DMS114 treated with DMSO at 0.1 percent for 48 hours (cell line): ENCODE data around the gene PIK3AP1.
"Not testable (repeated sequence)": the region's sequence is repeated elsewhere in the genome, so short reads cannot be mapped to it uniquely, and the experiment has no call there.

ENCODE experiments used
- DNase-seq: peaks from one replicate; lab custom pipeline; 2025; ENCODE audit not compliant: unreplicated experiment; lab: John Stamatoyannopoulos, UW

Gene PIK3AP1

GRCh38 chr10:96696845-96697425, 23.4 kb downstream of the PIK3AP1 start:
- DNase-seq = no peak

DNA sequence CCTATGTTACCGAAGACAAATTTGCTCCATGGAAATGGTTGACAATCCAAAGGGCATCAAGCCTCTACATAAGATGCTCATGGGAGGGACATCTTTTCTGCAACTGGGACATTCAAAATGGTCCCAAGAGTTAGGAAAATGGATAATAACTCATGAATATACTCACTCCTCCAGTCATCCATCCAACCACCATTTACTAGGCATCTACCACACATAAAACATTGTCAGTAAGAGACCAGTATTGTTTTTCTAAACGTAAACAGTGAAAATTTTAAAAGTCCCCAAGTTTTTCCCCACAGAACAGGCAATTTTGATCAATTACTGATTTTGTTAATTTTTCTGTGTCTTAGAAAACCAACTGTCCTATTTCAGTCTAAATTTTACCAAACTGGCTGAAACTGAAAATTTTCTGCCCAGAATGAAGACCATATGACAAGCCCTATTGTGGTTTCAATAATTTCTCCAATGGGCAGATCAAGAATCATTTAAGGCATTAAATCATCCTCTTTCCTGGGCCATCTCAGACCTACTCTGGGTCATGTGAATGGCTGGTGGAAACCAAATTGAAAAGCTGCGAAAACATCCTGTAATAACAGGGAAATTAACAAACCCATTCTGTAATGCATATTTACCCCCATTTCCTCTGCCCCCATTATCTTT, 24.2 kb downstream of the PIK3AP1 start:
- no peak for DNase-seq

GRCh38 chr10:96695366-96695765, 24.9 kb downstream of the PIK3AP1 start:
- DNase-seq = no peak

DNA sequence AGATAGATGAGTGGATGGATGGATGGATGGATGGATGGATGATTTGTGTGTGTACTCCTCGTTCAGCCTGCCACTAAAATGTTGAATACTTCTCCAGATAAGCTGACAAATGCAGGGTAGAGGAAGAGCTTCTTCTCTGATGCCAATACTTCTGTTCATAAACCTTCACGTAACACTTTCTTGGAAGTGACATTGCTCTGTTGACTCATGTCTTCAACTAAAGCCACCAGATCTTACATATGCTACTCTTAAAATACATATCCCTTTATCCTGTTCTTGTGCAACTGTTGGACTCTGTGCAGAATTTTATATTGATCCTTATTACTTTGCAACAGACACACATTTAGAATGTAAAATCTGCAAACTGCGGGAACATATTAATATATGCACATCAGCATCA, 26.9 kb downstream of the PIK3AP1 start:
- no peak for DNase-seq

DNA sequence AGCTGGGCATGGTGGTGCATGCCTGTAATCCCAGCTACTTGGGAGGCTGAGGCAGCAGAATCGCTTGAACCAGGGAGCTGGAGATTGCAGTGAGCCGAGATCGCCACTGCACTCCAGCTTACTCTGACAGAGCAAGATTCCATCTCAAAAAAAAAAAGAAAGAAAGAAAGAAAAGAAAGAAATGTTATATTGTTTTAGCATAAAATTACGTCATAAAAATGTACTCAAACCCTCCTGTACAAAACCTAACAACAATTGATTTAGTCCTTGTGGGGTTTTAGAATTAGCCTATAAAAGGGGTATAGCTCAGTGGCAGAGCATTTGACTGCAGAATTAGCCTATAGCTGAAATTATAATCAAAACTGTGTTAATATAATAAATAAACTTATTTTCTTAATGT, 27.9 kb downstream of the PIK3AP1 start:
- no peak for DNase-seq

DNA sequence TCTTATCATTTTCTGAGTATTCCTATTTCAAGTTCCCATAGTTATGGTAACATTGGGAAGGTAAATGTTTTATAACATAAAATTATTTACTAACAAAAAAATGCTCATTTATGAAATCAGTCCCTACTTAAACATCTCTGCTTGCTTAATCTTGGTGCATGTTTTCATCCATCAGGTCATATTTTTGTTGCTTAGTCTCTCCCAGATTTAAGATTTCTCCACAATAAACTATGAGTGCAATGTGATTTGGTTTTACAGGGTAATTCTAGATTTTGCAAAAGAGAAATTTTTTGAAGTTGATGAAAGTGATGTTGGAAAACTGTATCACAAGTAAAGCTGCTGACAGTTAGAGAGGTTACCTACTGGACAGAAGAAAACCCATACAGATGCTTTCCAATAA, 28.6 kb downstream of the PIK3AP1 start:
- no peak for DNase-seq

GRCh38 chr10:96690755-96691730, 29.3 kb downstream of the PIK3AP1 start:
- no peak for DNase-seq

- DNase-seq = no peak
Measured at GRCh38 chr10:96688789-96689188, 31.5 kb downstream of the PIK3AP1 start.

- DNase-seq = no peak
Measured at GRCh38 chr10:96687317-96688012, 32.8 kb downstream of the PIK3AP1 start.

GRCh38 chr10:96686514-96686913, 33.8 kb downstream of the PIK3AP1 start:
- no peak for DNase-seq

DNA sequence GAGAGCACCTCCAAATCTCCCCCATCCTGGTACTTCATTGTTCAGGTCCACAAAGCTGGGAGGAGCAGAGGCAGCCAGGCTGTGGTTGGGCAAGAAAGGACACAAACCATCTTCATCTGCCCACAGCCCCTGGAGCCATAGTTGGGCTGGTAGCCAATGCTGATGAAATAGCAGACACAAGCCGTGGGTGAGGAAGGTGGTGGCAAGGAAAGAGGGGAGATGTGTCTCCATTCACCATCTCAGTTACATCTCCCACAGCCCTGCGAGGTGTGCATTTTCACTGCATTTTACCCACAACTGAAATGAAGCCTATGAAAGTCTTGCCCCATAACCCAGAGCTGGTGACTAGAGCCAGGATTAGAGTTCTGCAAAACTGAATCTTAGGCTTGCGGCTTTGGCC, 35.0 kb downstream of the PIK3AP1 start:
- no peak for DNase-seq

DNA sequence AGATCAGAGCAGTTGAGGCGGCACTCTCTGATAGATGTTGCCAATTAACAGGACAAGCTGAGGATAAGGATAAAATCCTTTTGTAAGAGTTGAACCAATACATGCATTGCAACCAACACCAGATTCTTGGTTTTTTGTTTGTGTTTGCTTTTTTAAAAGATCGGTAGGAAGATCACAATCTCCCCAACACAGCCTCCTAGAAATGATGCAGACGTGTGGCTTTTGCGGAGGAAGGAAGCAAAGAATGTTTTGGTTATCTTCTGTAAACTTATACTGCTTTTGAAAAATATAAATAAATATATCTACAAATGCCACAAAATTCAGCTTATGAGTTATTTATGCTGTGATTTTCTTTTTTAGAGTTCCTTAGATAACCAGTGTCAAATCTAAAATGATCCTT, 35.5 kb downstream of the PIK3AP1 start:
- DNase-seq = no peak

- no peak for DNase-seq
Measured at GRCh38 chr10:96683710-96684109, 36.6 kb downstream of the PIK3AP1 start.

DNA sequence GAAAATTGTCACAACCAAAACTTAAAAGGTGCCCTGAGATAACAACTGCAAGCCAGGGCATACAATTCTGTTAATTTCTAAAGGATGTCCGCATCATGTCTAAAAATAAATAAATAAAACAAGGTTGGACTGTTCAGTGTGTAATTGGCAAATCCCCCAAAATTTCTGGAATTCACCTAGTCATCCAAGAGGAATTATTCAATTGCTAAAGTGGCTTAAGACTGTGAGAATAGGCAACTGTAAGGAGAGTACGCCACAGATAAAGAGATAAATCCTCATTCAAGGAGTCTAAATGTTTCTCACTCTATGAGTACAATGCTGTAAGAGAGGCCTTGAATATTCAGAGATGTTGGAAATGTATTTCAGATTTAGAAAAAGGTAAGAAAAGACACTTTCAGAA, 37.2 kb downstream of the PIK3AP1 start:
- no peak for DNase-seq

DNA sequence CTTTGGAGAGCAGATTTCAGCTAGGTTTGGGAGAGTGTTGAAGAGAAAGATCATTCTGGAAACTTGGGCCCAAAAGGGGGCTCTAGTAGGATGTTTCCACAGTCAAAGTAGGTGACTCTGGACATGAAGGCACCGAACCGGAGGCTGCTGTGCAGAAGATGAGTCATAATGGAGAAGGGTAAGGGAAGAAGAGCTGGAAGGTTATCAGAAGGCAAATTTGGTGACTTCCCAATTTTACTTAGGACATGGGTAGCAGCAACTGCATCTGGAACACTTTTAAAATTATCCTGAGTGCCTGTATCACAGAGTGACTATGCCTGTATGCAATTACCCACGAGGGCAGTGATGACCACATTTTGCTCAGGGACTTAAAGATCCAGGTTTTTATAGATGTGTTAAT, 38.8 kb downstream of the PIK3AP1 start:
- no peak for DNase-seq

DNA sequence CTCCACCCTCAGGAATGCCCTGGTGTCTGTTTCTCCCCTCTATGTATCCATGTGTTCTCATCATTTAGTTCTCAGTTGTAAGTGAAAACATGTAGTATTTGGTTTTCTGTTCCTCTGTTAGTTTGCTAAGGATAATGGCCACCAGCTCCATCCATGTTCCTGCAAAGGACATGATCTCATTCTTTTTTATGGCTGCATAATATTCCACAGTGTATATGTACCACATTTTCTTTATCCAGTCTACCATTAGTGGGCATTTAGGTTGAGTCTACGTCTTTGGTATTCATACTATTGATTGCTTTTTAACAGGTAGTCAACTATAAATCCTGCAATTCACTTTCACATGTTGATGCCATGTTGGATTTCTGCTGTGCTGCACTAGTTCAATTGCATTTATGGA, 39.9 kb downstream of the PIK3AP1 start:
- DNase-seq = not testable (repeated sequence)

DNA sequence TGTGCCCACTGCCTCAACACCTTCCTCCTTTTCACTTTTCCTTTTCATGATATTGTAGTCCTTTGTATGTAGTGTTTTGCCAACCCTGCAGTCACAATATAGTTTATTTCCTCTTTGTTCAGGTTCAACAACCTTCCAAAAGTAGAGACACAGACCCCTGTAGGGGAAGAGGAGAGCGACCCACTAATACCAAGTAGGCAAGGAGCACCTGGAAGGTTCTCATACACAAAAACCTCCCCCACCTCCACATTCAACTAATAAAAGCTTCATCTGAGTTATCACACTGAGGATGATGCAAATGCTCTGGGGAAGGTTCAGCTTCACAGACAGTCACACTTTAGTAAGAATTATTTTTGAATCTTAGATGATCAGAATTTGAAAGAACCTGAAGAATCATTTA, 41.6 kb downstream of the PIK3AP1 start:
- DNase-seq = no peak

GRCh38 chr10:96676272-96677112, 43.8 kb downstream of the PIK3AP1 start:
- DNase-seq = no peak

GRCh38 chr10:96675846-96676245, 44.5 kb downstream of the PIK3AP1 start:
- DNase-seq = no peak

DNA sequence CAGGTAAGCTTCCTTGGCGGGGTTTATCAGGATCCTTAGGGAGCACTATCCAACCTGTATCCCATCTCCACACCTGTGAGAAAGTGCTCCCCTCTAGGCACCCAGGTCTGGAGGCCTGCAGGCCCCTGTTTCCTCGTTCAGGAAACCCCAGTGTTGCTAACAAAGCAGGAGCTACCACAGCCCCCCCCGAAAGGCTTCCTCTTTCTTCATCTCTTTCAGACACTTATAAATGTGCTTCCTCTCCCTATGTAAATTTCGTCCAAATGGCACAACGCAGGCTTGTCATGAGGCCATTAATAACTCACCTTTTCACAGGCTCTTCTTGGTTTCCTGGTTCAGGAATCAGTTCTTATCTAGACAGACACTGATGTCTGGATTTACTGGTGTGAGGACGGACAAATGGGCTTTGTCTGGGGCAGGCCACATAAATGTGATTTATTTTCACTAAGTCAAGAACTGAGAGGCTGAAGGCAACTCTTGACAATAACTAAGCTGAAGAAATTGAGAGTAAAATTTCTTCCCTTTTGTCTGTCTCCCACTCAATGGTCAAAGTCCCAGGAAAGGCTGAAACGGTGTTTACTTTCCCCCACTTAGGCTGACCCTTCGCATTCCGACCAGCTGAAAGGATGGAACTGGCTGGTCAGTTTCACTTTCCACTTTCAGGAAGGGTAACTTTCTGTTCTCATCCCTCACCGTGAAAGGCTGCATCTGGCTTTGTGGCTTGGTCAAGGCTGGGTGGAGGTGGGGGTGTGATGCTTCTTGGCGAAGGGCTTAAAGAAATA, 46.8 kb downstream of the PIK3AP1 start:
- DNase-seq = no peak
